BLaER1 (cell line): ENCODE results near the gene RPUSD3.
"Not testable (repeated sequence)": the region's sequence is repeated elsewhere in the genome, so short reads cannot be mapped to it uniquely, and the experiment has no call there.

Experiments used
- H3K27ac ChIP-seq: shearing (Covaris generic); formaldehyde crosslinking; 2 replicates; pipeline ENCODE4 v1.8.1; 2022
- H3K27me3 ChIP-seq: shearing (Covaris generic); formaldehyde crosslinking; 2 replicates; pipeline ENCODE4 v1.8.1; 2022
- H3K36me3 ChIP-seq: shearing (Covaris generic); formaldehyde crosslinking; 2 replicates; pipeline ENCODE4 v1.8.1; 2022
- H3K4me1 ChIP-seq: shearing (Covaris generic); formaldehyde crosslinking; 2 replicates; pipeline ENCODE4 v1.8.1; 2022
- H3K4me2 ChIP-seq: shearing (Covaris generic); formaldehyde crosslinking; 2 replicates; pipeline ENCODE4 v1.8.1; 2022
- H3K4me3 ChIP-seq: shearing (Covaris generic); formaldehyde crosslinking; 2 replicates; pipeline ENCODE4 v1.8.1; 2022
- H3K9ac ChIP-seq: shearing (Covaris generic); formaldehyde crosslinking; 2 replicates; pipeline ENCODE4 v1.8.1; 2022
- H3K9me3 ChIP-seq: shearing (Covaris generic); formaldehyde crosslinking; 2 replicates; pipeline ENCODE4 v1.8.1; 2022
- H4K20me1 ChIP-seq: shearing (Covaris generic); formaldehyde crosslinking; 2 replicates; pipeline ENCODE4 v1.8.1; 2022
- Cebpa-rat ChIP-seq: shearing (Covaris generic); IDR thresholded peaks from 2 replicates; pipeline ENCODE4 v1.8.1; 2022

The RPUSD3 gene

DNA sequence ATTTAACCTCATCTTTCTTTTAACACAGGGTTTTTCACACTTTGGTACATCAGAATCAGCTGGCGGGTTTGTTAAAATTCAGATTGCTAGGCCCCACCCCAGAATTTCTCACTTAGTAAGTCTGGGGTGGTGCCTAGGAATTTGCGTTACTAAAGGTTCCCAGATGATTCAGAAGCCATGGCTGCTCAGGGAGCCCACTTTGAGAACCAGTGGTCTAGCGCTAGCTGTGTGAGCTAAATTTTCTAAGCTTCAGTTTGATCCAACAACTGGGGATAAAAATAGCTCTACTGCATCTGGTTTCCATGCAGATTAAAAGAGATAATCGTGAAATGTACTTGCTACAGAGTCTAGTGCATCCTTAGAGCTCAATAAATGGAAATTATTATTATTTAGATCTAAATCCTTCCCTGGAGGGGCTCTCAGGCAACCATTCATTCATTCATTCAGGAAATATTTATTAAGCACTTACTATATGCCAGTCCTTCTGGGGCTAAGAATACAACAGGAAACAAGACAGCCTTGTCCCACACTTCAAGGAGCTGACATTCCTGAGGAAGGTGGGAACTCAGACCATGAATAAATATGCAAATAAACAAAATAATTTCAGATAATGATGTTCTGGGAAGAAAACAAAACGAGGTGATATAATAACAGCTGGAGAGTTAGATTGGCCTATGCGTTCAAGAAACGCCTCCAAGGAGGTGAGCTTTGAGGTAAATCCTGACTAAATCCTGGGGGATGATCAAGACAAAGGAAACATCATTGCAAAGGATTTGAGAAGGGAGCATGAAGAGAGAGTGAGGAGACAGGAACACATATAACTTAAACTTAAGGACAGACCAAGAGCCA, 40.1 kb upstream of the RPUSD3 start:
- H3K27me3 ChIP-seq, result no peaks in the 10 kb centered on the region
- H3K9me3 ChIP-seq, result no peaks in the 10 kb centered on the region
- no peaks in the 10 kb centered on the region for H4K20me1 ChIP-seq
- TF ChIP-seq Cebpa-rat, result no peak
- no peak overlapping the region for H3K4me3 ChIP-seq
- H3K4me2 ChIP-seq, result no peak overlapping the region
- no peak overlapping the region for H3K9ac ChIP-seq
- no peaks in the 10 kb centered on the region for H3K36me3 ChIP-seq
- no peak overlapping the region for H3K27ac ChIP-seq
- H3K4me1 ChIP-seq, result peaks cover 8% of the 10 kb centered on the region

DNA sequence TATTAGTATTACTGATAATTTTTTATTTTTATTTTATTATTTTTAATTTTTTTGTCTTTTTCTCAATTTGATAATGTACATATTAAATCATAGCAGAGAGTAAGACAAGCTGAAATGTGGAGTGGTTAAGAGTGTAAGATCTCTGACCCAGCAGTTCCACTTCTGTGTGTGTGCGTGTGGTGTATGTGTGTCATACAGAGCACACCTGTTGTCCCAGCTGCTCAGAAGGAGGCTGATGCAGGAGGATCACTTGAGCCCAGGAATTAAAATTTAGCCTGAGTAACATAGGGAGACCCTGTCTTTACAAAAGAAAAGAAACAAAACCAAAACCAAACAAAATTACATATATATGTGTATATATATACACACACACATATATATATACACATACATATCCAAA, 37.6 kb upstream of the RPUSD3 start:
- H3K4me2 ChIP-seq, result no peak overlapping the region
- no peak overlapping the region for H3K4me3 ChIP-seq
- H3K9ac ChIP-seq, result no peak overlapping the region
- no peak for TF ChIP-seq Cebpa-rat
- no peaks in the 10 kb centered on the region for H3K9me3 ChIP-seq
- no peak overlapping the region for H3K27ac ChIP-seq
- H3K4me1 ChIP-seq, result no peaks in the 10 kb centered on the region
- H3K27me3 ChIP-seq, result no peaks in the 10 kb centered on the region
- H4K20me1 ChIP-seq, result no peaks in the 10 kb centered on the region
- H3K36me3 ChIP-seq, result no peaks in the 10 kb centered on the region

GRCh38 chr3:9879830-9880549, 36.2 kb upstream of the RPUSD3 start, which contains the start of gene CIDEC:
Gene CIDEC, minus strand, starts transcription at chr3:9880253. Its CDS starts 1,767 bp downstream, at chr3:9878486.
- TF ChIP-seq Cebpa-rat, result no peak
- H3K9me3 ChIP-seq, result no peaks in the 10 kb centered on the region
- no peak within 1 kb of the TSS for H3K4me2 ChIP-seq
- H3K9ac ChIP-seq, result no peak within 1 kb of the TSS
- H3K36me3 ChIP-seq, result no peaks in the 10 kb centered on the region
- H3K4me1 ChIP-seq, result no peaks in the 10 kb centered on the region
- no peaks in the 10 kb centered on the region for H4K20me1 ChIP-seq
- no peaks in the 10 kb centered on the region for H3K27me3 ChIP-seq
- no peak within 1 kb of the TSS for H3K4me3 ChIP-seq
- no peak within 1 kb of the TSS for H3K27ac ChIP-seq

DNA sequence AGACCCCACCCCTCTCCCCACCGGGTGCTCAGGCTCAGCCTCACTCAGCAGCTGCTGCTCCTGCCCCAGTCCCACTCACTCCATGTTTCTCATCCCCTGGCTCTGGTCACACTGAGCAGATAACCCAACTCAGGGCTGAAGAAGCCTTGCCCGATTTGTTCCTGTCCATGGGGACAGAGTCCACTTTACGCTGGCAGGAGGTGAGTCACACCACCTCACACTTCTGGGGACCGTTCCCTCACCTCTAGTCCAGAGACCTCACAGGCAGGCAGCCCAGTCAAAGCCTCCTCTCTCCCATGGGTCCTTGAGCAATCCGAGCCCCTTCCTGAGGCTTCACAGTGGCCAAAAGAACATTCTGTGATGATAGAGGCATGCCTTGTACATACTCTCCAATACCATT, 34.9 kb upstream of the RPUSD3 start:
- no peaks in the 10 kb centered on the region for H4K20me1 ChIP-seq
- no peaks in the 10 kb centered on the region for H3K9me3 ChIP-seq
- no peak overlapping the region for H3K4me2 ChIP-seq
- TF ChIP-seq Cebpa-rat, result no peak
- H3K27ac ChIP-seq, result no peak overlapping the region
- H3K4me1 ChIP-seq, result no peaks in the 10 kb centered on the region
- H3K4me3 ChIP-seq, result no peak overlapping the region
- H3K9ac ChIP-seq, result no peak overlapping the region
- H3K36me3 ChIP-seq, result no peaks in the 10 kb centered on the region
- H3K27me3 ChIP-seq, result no peaks in the 10 kb centered on the region

DNA sequence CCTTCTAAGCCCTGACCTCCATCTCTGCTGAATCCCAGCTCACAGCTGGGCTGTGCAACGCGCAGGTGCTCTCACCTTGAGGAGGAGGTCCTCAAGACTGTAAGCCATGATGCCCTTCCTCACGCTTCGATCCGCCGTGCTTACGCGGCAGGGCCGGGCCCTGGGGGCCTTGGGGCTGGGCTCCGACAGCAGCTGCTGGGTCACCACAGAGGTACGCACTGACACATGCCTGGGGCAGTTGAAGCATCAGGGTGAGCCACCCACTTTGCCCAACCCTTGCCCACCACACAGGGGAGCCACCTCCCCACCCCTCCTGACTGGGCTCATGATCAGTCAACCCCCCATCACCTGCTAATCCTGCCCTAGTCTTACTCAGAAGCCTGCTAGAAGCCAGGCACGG, 33.2 kb upstream of the RPUSD3 start:
- Histone ChIP-seq H3K9me3 (no peaks in the 10 kb centered on the region), H3K4me1 (no peaks in the 10 kb centered on the region), H3K9ac (no peak overlapping the region), H3K27ac (no peak overlapping the region), H3K27me3 (no peaks in the 10 kb centered on the region), H3K36me3 (no peaks in the 10 kb centered on the region), H4K20me1 (no peaks in the 10 kb centered on the region), H3K4me2 (no peak overlapping the region), H3K4me3 (no peak overlapping the region)
- TF ChIP-seq Cebpa-rat, result no peak

GRCh38 chr3:9876255-9876654, 32.4 kb upstream of the RPUSD3 start:
- not testable (repeated sequence) for H3K4me1 ChIP-seq, H3K4me2 ChIP-seq, H4K20me1 ChIP-seq, H3K9me3 ChIP-seq, H3K9ac ChIP-seq, H3K36me3 ChIP-seq, H3K27me3 ChIP-seq, H3K27ac ChIP-seq, H3K4me3 ChIP-seq

GRCh38 chr3:9875448-9875847, 31.6 kb upstream of the RPUSD3 start:
- H3K4me3 ChIP-seq, result no peak overlapping the region
- TF ChIP-seq Cebpa-rat, result no peak
- no peaks in the 10 kb centered on the region for H3K27me3 ChIP-seq
- H4K20me1 ChIP-seq, result no peaks in the 10 kb centered on the region
- H3K4me1 ChIP-seq, result no peaks in the 10 kb centered on the region
- H3K9me3 ChIP-seq, result no peaks in the 10 kb centered on the region
- no peaks in the 10 kb centered on the region for H3K36me3 ChIP-seq
- H3K27ac ChIP-seq, result no peak overlapping the region
- no peak overlapping the region for H3K4me2 ChIP-seq
- no peak overlapping the region for H3K9ac ChIP-seq

- H3K9me3 ChIP-seq, H4K20me1 ChIP-seq, H3K4me2 ChIP-seq, H3K36me3 ChIP-seq, H3K27ac ChIP-seq, H3K9ac ChIP-seq, H3K4me1 ChIP-seq, H3K4me3 ChIP-seq, H3K27me3 ChIP-seq: not testable (repeated sequence)
These were observed 28.3 kb upstream of the RPUSD3 start for GRCh38 chr3:9872067-9872466.

DNA sequence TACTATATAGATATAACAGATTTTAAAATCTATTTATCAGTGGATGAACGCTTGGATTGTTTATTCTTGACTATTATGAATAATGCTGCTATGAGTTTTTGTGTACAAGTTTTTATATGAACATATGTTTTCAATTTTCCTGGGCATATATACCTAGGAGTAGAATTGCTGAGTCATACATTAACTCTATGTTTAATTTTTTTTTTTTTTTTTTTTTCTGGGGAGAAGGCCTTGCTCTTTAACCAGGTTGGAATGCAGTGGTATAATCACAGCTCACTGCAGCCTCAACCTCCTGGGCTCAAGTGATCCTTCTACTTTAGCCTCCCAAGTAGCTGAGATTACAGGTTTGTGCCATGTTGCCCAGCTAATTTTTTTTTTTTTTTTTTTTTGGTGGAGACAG, 27.2 kb upstream of the RPUSD3 start:
- Histone ChIP-seq H3K9me3 (no peaks in the 10 kb centered on the region), H3K27me3 (no peaks in the 10 kb centered on the region), H3K4me1 (no peaks in the 10 kb centered on the region), H3K9ac (no peak overlapping the region), H3K4me3 (no peak overlapping the region), H3K4me2 (no peak overlapping the region), H3K36me3 (no peaks in the 10 kb centered on the region), H3K27ac (no peak overlapping the region), H4K20me1 (no peaks in the 10 kb centered on the region)
- no peak for TF ChIP-seq Cebpa-rat

DNA sequence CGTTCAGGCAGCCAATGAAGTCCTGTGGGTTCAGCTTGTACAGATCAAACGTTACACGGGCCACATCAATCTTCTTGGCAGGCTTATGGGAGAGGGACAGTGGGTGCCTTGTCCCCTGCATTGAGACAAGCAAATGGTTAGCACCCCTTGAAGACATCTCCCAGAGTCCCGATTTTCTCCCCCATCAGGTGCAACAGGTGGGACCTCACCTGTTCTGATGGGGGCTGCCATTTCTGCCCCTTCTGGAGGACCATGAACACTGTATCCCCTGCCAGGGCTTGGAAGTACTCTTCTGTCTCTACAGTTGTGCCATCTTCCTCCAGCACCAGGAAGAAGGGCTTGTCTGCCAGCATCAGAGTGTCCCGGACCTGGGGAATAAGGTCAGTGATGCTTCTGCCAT, 26.1 kb upstream of the RPUSD3 start:
- Histone ChIP-seq H3K9me3 (no peaks in the 10 kb centered on the region), H3K9ac (no peak overlapping the region), H3K27me3 (no peaks in the 10 kb centered on the region), H3K27ac (no peak overlapping the region), H3K4me2 (no peak overlapping the region), H4K20me1 (no peaks in the 10 kb centered on the region), H3K4me1 (no peaks in the 10 kb centered on the region), H3K36me3 (no peaks in the 10 kb centered on the region), H3K4me3 (no peak overlapping the region)
- no peak for TF ChIP-seq Cebpa-rat
